ENCODE measurements around the gene PDCD11.
"Not testable (repeated sequence)": the region's sequence is repeated elsewhere in the genome, so short reads cannot be mapped to it uniquely, and the experiment has no call there.

The PDCD11 gene

GRCh38 chr10:103416436-103417147, 20.2 kb downstream of the PDCD11 start:
- peak in 1 of 2 donors; percentile 32 for DNase-seq (ENCODE audit: low read depth in 2 of 2)

- not testable (repeated sequence) for DNase-seq (ENCODE audit: low read depth in 2 of 2)
Observed at GRCh38 chr10:103417148-103417469, 20.7 kb downstream of the PDCD11 start.

GRCh38 chr10:103417601-103418000, 21.2 kb downstream of the PDCD11 start:
- no peak for DNase-seq (ENCODE audit: low read depth in 2 of 2)

DNA sequence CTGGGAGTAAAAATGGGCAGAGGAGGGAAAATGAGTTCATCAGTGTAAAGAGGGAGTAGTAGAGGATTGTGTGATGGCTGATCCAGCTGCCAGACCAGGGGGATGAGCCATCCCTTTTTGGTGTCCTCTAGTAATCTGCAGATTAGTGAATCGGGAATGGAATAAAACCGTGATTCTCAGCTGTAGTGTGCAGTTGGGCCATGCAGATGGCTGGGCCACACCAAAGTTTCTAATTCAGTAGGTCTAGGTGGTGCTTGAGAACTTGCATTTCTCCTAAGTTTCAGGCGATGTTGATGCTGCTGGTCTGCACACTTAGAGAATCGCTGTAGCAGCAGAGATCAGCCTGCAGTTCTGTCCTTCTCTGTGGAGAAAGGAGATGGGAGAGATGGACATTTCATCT, 22.7 kb downstream of the PDCD11 start:
- DNase-seq (ENCODE audit: low read depth in 2 of 2): no peak

DNA sequence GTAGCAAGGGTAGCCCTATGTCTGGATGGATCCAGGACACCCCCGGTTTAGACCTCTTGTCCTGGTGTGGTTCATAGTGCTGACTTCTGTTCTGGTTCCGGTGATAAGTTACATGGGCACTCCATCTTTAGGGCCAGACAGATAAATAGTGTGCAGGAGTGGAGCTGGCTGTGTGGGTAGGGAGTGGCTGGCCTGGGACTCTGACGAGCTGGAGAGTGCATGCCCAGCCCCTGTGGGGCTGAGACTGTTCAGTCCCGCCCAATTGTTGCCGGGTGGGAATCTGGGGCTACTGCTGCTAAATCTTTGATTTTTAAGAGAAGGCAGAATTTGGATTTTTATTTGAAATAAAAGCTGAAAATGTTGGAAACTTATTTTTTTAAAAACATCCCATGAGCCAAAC, 27.3 kb downstream of the PDCD11 start:
- no peak for DNase-seq (ENCODE audit: low read depth in 2 of 2)

DNA sequence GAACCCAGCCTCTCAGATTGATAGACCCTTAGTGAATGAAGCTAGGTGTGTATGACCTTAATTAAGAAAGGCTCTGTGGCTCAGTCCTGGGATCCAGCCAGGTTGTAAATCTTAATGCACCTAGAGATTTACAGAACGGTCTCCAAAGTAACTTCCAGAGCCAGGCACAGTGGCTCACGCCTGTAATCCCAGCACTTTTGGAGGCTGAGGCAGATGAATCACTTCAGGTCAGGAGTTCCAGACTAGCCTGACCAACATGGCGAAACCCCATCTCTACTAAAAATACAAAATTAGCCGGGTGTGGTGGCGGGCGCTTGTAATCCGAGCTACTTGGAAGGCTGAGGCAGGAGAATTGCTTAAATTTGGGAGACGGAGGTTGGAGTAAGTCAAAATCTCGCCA, 31.4 kb downstream of the PDCD11 start:
- no peak for DNase-seq (ENCODE audit: low read depth in 2 of 2)

- DNase-seq (ENCODE audit: low read depth in 2 of 2): no peak
Observed at GRCh38 chr10:103428989-103429643, 32.7 kb downstream of the PDCD11 start.

DNA sequence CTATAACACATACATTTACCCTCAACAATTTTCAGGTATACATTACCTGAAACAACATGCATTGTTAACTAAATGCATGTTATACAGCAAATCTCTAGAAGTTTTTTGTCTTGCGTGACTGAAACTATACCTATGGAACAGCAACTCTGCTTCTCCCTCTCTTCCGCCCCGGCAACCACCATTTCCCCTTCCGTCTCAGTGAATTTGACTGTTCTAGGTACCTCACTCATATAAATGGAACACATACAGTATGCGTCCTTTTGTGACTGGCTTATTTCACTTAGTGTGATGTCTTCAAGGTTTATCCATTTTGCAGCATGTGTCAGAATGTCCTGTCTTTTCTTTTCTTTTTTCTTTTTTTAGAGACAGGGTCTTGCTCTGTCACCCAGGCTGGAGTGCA, 33.2 kb downstream of the PDCD11 start:
- DNase-seq (ENCODE audit: low read depth in 2 of 2): no peak

DNA sequence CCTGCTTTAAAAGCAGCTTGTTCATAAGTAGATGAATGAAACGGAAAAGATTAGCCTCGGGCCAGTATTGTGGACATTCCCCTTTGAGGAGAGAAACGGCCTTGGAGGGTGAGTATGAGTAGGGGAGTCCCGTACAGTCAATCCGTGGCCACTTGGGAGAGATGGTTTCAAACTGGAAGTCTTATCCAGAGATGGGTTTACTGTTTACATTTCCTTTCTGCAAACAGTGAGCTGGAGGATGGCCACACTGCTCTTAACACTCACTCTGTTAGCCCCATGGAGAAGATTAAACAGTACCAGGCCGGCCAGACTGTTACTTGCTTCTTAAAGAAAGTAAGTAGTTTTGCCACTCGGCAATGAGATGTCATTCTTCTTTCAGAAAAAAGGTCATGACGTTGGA, 35.5 kb downstream of the PDCD11 start:
- DNase-seq (ENCODE audit: low read depth in 2 of 2): no peak

DNA sequence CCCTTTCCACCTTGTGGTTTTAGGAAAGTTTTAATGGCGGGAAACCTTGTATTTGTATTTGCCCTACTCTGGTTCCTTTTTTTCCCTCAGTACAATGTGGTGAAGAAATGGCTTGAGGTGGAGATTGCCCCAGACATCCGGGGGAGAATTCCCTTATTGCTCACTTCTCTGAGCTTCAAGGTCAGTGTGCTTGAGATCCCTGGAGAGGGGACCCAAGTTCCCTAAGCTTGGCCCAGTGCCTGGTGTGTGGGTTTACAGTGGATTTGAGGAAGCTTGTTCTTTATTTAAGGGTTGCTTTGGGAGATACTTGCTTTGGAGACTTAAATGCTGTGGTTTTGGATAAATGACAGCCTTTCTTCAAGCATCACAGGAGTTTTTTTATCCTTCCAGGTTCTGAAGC, 37.4 kb downstream of the PDCD11 start:
- no peak for DNase-seq (ENCODE audit: low read depth in 2 of 2)

DNA sequence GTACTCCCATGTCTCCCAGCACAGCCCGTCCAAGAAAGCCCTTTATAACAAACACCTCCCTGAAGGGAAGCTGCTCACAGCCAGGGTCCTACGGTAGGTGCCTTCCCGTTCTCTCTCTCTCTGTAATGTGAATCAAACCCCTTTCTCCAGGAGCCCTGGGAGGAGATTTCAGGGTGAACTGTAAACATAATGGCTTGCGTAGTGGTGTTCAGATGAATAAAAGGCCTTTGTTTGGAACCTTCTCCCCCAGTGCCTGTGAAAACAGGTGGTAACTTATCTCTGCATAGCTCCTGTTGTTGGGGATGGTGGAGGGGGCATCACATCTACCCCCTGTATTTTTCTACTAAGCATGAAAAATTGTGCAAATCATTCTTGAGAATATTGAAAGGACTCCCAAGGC, 43.4 kb downstream of the PDCD11 start:
- no peak for DNase-seq (ENCODE audit: low read depth in 2 of 2)

GRCh38 chr10:103440416-103440815, 44.0 kb downstream of the PDCD11 start:
- DNase-seq (ENCODE audit: low read depth in 2 of 2): no peak

- DNase-seq (ENCODE audit: low read depth in 2 of 2): no peak
Observed at GRCh38 chr10:103441206-103441605, 44.8 kb downstream of the PDCD11 start.

GRCh38 chr10:103441611-103442010, 45.2 kb downstream of the PDCD11 start:
- no peak for DNase-seq (ENCODE audit: low read depth in 2 of 2)

DNA sequence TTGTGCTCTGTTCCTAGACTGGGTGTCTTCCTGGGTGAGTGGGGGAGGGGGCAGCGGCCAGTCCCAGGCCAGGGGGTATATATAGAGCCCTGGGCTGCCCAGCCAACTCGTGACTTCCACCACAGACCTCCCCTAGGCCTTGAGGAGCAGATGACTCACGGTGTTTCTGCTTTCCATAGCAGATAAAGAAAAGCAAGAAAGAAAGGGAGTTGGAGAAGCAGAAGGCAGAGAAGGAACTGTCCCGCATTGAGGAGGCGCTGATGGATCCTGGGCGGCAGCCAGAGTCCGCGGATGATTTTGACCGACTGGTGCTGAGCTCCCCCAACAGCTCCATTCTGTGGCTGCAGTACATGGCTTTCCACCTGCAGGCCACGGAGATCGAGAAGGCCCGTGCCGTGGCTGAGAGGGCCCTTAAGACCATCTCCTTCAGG, 45.6 kb downstream of the PDCD11 start:
- no peak for DNase-seq (ENCODE audit: low read depth in 2 of 2)

DNA sequence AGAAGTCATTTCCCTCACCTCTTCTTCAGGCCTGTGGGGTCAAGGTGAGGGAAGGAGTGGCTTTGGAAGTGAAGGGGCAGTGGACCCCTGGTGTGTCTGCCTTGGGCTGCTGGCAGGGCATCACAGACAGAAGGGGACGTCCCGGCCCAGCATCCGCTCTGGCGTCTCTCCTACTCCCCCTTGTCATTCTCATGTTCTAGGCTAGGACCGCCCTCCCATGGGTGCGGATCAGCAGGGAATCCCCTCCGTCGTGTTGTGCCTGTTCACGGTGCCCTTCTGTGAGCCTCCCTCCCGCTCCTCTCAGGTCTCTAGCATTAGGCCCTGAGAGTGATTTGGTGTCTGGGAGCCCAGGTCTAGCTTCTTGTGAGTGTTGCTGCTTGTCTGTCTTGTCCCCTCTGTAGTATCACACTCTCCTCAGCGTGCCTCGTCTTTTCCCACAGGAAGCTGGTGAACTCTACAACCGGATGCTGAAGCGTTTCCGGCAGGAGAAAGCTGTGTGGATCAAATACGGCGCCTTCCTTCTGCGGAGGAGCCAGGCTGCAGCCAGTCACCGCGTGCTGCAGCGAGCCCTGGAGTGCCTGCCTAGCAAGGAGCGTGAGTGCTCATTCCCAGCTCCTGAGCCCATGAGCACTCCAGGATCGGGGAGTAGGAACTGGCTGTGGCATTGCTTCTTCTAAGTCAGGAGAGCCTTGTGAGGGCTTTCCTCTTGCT, 47.2 kb downstream of the PDCD11 start:
- DNase-seq (ENCODE audit: low read depth in 2 of 2): no peak

DNA sequence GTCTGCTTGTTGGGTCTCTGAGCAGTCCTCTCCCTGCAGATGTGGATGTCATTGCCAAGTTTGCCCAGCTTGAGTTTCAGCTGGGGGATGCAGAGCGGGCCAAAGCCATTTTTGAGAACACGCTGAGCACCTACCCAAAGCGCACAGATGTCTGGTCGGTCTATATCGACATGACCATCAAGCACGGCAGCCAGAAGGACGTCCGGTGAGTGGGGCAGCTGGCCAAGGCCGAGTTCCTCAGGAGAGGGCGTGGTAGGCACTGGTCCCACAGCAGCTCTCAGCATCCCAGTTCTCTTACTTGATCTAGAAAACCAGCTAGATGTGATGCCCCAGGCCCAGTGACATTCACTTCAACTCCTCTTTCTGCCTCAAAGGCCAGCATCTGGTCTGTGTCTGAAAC, 48.1 kb downstream of the PDCD11 start:
- no peak for DNase-seq (ENCODE audit: low read depth in 2 of 2)

DNA sequence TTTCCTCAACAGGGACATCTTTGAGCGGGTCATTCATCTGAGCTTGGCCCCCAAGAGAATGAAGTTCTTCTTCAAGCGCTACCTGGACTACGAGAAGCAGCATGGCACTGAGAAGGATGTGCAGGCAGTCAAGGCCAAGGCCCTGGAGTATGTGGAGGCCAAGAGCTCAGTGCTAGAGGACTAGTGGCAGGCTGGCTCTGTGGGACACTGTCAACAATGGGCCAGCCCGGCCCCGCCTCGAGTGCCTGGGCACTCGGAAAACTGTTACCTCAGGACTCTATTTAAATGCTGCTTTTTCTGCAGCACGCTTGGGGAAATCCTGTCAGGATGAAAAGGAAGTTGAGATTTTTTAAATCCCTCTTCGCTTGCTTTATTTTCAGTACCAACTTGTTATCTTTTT, 48.9 kb downstream of the PDCD11 start:
- DNase-seq (ENCODE audit: low read depth in 2 of 2): no peak

GRCh38 chr10:103445767-103446567, 49.5 kb downstream of the PDCD11 start:
- DNase-seq (ENCODE audit: low read depth in 2 of 2): no peak

- DNase-seq (ENCODE audit: low read depth in 2 of 2): no peak
Observed at GRCh38 chr10:103447187-103447586, 50.8 kb downstream of the PDCD11 start.

GRCh38 chr10:103448746-103449145, 52.3 kb downstream of the PDCD11 start:
- no peak for DNase-seq (ENCODE audit: low read depth in 2 of 2)
